NOMO-1 treated with DMSO at 0.1 percent for 48 hours (cell line): ENCODE measurements around the gene ZFHX3.
A peak's percentile ranks its signal among the peaks of the same experiment; 100 is the strongest.
"Not testable (repeated sequence)": the region's sequence is repeated elsewhere in the genome, so short reads cannot be mapped to it uniquely, and the experiment has no call there.

Experiments
- DNase-seq: peaks from one replicate; lab custom pipeline; 2025; ENCODE audit not compliant: unreplicated experiment; lab: John Stamatoyannopoulos, UW

The ZFHX3 gene

GRCh38 chr16:73023752-73024570, 24.0 kb downstream of the ZFHX3 start:
- no peak for DNase-seq

- no peak for DNase-seq
Observed at GRCh38 chr16:73023320-73023719, 24.6 kb downstream of the ZFHX3 start.

GRCh38 chr16:73022534-73022933, 25.4 kb downstream of the ZFHX3 start:
- no peak for DNase-seq

- DNase-seq, result no peak
Observed at GRCh38 chr16:73021866-73022495, 25.9 kb downstream of the ZFHX3 start.

- DNase-seq, result no peak
Observed at GRCh38 chr16:73020409-73020884, 27.5 kb downstream of the ZFHX3 start.

GRCh38 chr16:73019457-73020362, 28.2 kb downstream of the ZFHX3 start:
- no peak for DNase-seq

GRCh38 chr16:73018821-73019456, 29.0 kb downstream of the ZFHX3 start:
- DNase-seq, result no peak

- no peak for DNase-seq
Observed at GRCh38 chr16:73017321-73017720, 30.6 kb downstream of the ZFHX3 start.

- peak; percentile 71 for DNase-seq
Observed at GRCh38 chr16:73016488-73016830, 31.5 kb downstream of the ZFHX3 start.

GRCh38 chr16:73015612-73016487, 32.1 kb downstream of the ZFHX3 start:
- DNase-seq, result peak; percentile 89

GRCh38 chr16:73014768-73015167, 33.2 kb downstream of the ZFHX3 start:
- DNase-seq, result no peak

GRCh38 chr16:73013974-73014373, 34.0 kb downstream of the ZFHX3 start:
- DNase-seq, result no peak

- DNase-seq, result no peak
Observed at GRCh38 chr16:73012341-73012740, 35.6 kb downstream of the ZFHX3 start.

- DNase-seq, result no peak
Observed at GRCh38 chr16:73011926-73012325, 36.0 kb downstream of the ZFHX3 start.

- DNase-seq, result no peak
Observed at GRCh38 chr16:73010150-73010676, 37.7 kb downstream of the ZFHX3 start.

GRCh38 chr16:73009710-73010109, 38.2 kb downstream of the ZFHX3 start:
- not testable (repeated sequence) for DNase-seq

GRCh38 chr16:73006026-73006425, 41.9 kb downstream of the ZFHX3 start:
- DNase-seq, result no peak

GRCh38 chr16:73002866-73003265, 45.1 kb downstream of the ZFHX3 start:
- no peak for DNase-seq

GRCh38 chr16:73000907-73001521, 46.9 kb downstream of the ZFHX3 start:
- no peak for DNase-seq
